GM12878 (cell line): ENCODE results near the gene NPAS3. TPM values are rescaled to one million over a fixed set of nuclear protein-coding genes. Genes with fewer than 3 reads are reported as not detected.

ENCODE experiments used
- ATF2 ChIP-seq: IDR thresholded peaks from 2 replicates; pipeline ENCODE4 v1.6.1; 2012; ENCODE audit warnings: low read length, inconsistent platforms
- E2F8 ChIP-seq: fragments of 450-650 bp; IDR thresholded peaks from 2 replicates; pipeline ENCODE4 v1.6.1; 2018; ENCODE audit warnings: mild to moderate bottlenecking, low read depth, moderate library complexity; ENCODE audit not compliant: partially characterized antibody
- ETV6 ChIP-seq, 2 experiments: fragments of 450-650 bp in 1 of 2; IDR thresholded peaks in 1 of 2; conservative IDR thresholded peaks in 1 of 2; 2 replicates each; pipeline ENCODE4 v1.6.1; 2014; ENCODE audit warnings: antibody characterized with exemption in 1 of 2, borderline replicate concordance in 1 of 2, low read depth in 1 of 2, mild to moderate bottlenecking in 1 of 2, moderate library complexity in 1 of 2
- HDGF ChIP-seq: fragments of 450-650 bp; IDR thresholded peaks from 2 replicates; pipeline ENCODE4 v1.6.1; 2016; ENCODE audit warnings: antibody characterized with exemption
- MEF2A ChIP-seq: IDR thresholded peaks from 2 replicates; pipeline ENCODE4 v1.6.1; 2011; ENCODE audit warnings: low read depth, mild to moderate bottlenecking, low read length, moderate library complexity; ENCODE audit not compliant: insufficient read depth
- NR2F1 ChIP-seq: fragments of 450-650 bp; conservative IDR thresholded peaks from 2 replicates; pipeline ENCODE4 v1.6.1; 2017; ENCODE audit warnings: mild to moderate bottlenecking
- PAX5 ChIP-seq: IDR thresholded peaks from 2 replicates; pipeline ENCODE4 v1.6.1; 2011; ENCODE audit warnings: low read depth, low read length, borderline replicate concordance
- PAX8 ChIP-seq: fragments of 450-650 bp; IDR thresholded peaks from 2 replicates; pipeline ENCODE4 v1.6.1; 2017; ENCODE audit warnings: mild to moderate bottlenecking, moderate library complexity
- POLR2AphosphoS2 ChIP-seq: IDR thresholded peaks from 2 replicates; pipeline ENCODE4 v1.6.1; 2011; ENCODE audit warnings: low read depth, mild to moderate bottlenecking, low read length, improper control_type of control experiment, moderate library complexity
- RBBP5 ChIP-seq: fragments of 200-600 bp; sonication (generic); conservative IDR thresholded peaks from 2 replicates; pipeline ENCODE4 v1.6.1; 2016
- RELA ChIP-seq: fragments of 450-650 bp; IDR thresholded peaks from 2 replicates; pipeline ENCODE4 v1.8.0; 2014; ENCODE audit warnings: borderline replicate concordance; ENCODE audit not compliant: partially characterized antibody
- ZBTB33 ChIP-seq: fragments of 450-650 bp; IDR thresholded peaks from 2 replicates; pipeline ENCODE4 v1.6.1; 2017; ENCODE audit warnings: mild to moderate bottlenecking
- polyA plus RNA-seq, 11 experiments: library from polyadenylated mRNA; depleted of rRNA in 4 of 11; unstranded in 6 of 11; stranded (reverse) in 5 of 11; fragments of >200 nt; fragmentation: Nextera tagmentation in 4 of 11; fragmentation: Illumina TruSeq in 1 of 11; extraction: Ambion mirVana in 4 of 11; extraction: Trizol in 1 of 11; gene quantifications; 1 replicate in 1 of 11; 2 replicates in 10 of 11; pipeline versions ENCODE4 v1.2.1 to v1.2.3, GENCODE V29; 2011 to 2016; ENCODE audit warnings: inconsistent platforms in 2 of 11, missing spikeins in 2 of 11, low read depth in 1 of 11
- total RNA-seq, 4 experiments: library from RNA; depleted of rRNA in 3 of 4; stranded (reverse); fragments of >200 nt in 3 of 4; fragmentation: Illumina TruSeq in 1 of 4; extraction: Trizol in 1 of 4; gene quantifications; 2 replicates each; pipeline versions ENCODE4 v1.2.1 to v1.2.3, GENCODE V29; 2013 to 2021

The NPAS3 gene
- total and polyA plus RNA-seq, 10 of the 15 experiments (the other 5 are each of a cell fraction or from before 2014, with no cell fraction given): under 0.01 to 2.7 (median 0.03) TPM; not detected in 6

GRCh38 chr14:33774723-33775470 is 836.2 kb downstream of the NPAS3 start (continued):
- no peak for TF ChIP-seq E2F8
- TF ChIP-seq ZBTB33: no peak
- TF ChIP-seq POLR2AphosphoS2: no peak
- no peak for TF ChIP-seq RBBP5
- no peak for TF ChIP-seq ATF2
- TF ChIP-seq HDGF: no peak
- no peak for TF ChIP-seq ETV6 (conservative IDR thresholded peaks at IDR 0.05 in 1 of 2, IDR thresholded peaks at IDR 0.05 in 1 of 2; ENCODE audit: borderline replicate concordance in 1 of 2, low read depth in 1 of 2)
- no peak for TF ChIP-seq PAX8
- TF ChIP-seq NR2F1: no peak
- no peak for TF ChIP-seq RELA
- TF ChIP-seq PAX5: no peak
- no peak for TF ChIP-seq MEF2A
